Lung (tissue), 12 donors: ENCODE results near the gene ASAH2. TPM values are rescaled to one million over a fixed set of nuclear protein-coding genes. Genes with fewer than 3 reads are reported as not detected.

Experiments
- ATAC-seq: fragments of 200-7000 bp; cut with Tn5 transposase; one replicate; pipeline ENCODE4 v1.9.1; 2020; ENCODE audit warnings: moderate number of reproducible peaks; ENCODE audit not compliant: insufficient read depth, low FRiP score
- DNase-seq, 3 donors: peaks; one replicate each; pipeline ENCODE4 v3.0.0-alpha.2; 2013 to 2017
- H3K27ac ChIP-seq, 2 donors: one replicate each; pipeline ENCODE4 v1.5.1; 2013; ENCODE audit warnings: mild to moderate bottlenecking in 2 of 2, moderate library complexity in 2 of 2, control low read depth in 1 of 2, inconsistent platforms in 1 of 2, low read depth in 1 of 2, low read length in 1 of 2
- H3K27me3 ChIP-seq, 3 donors: one replicate each; pipeline ENCODE4 v1.5.1; 2013; ENCODE audit warnings: low read length in 2 of 3; ENCODE audit not compliant: control insufficient read depth in 3 of 3, insufficient read depth in 3 of 3
- H3K36me3 ChIP-seq, 4 donors: one replicate each; pipeline ENCODE4 v1.5.1; 2013; ENCODE audit warnings: low read length in 4 of 4, mild to moderate bottlenecking in 1 of 4, moderate library complexity in 1 of 4; ENCODE audit not compliant: control insufficient read depth in 4 of 4, insufficient read depth in 4 of 4
- H3K4me1 ChIP-seq, 5 donors: one replicate each; pipeline ENCODE4 v1.5.1; 2013; ENCODE audit warnings: low read length in 5 of 5, mild to moderate bottlenecking in 2 of 5, moderate library complexity in 1 of 5; ENCODE audit not compliant: control insufficient read depth in 5 of 5, insufficient read depth in 5 of 5
- H3K4me3 ChIP-seq: one replicate; pipeline ENCODE4 v1.5.1; 2013; ENCODE audit warnings: mild to moderate bottlenecking, control low read depth, moderate library complexity
- H3K9ac ChIP-seq, 2 donors: one replicate each; pipeline ENCODE4 v1.5.1; 2013; ENCODE audit warnings: low read length in 2 of 2, control low read depth in 1 of 2; ENCODE audit not compliant: insufficient read depth in 1 of 2
- H3K9me3 ChIP-seq, 4 donors: one replicate each; pipeline ENCODE4 v1.5.1; 2013; ENCODE audit warnings: low read length in 3 of 4, mild to moderate bottlenecking in 1 of 4, moderate library complexity in 1 of 4; ENCODE audit not compliant: control insufficient read depth in 4 of 4, insufficient read depth in 3 of 4
- WGBS, 2 donors: extraction: QIAGEN DNeasy Blood & Tissue Kit; methylation state at CpG; one replicate each; pipeline ENCODE4 v1.1.7; 2013; 5-methylcytosine and 5-hydroxymethylcytosine counted together
- polyA plus RNA-seq, 2 donors: library from polyadenylated mRNA; stranded (reverse); fragments of 200-250 nt; gene quantifications; one replicate each; pipeline ENCODE4 v1.2.1, GENCODE V29; 2013
- total RNA-seq, 2 donors: library from RNA; depleted of rRNA in 1 of 2; stranded (reverse); fragments of >200 nt in 1 of 2; gene quantifications; one replicate each; pipeline ENCODE4 v1.2.1, GENCODE V29; 2014 to 2021
- TF ChIP-seq, protein P1 (sequence below): IDR thresholded peaks from 2 replicates; pipeline ENCODE4 v1.5.1; 2012; ENCODE audit warnings: mild to moderate bottlenecking; ENCODE audit errors: control extremely low read depth, extremely low read depth
- donor health status: control.
- donor health status: control.
- donor health status: Bipolar disorder and iron deficiency.
- donor health status: healthy.
- donor health status: DM: yes; HTN: yes; CAD: no.

Gene ASAH2
- total and polyA plus RNA-seq, 4 donors, result 0.08 to 3.7 (median 1.3) TPM

DNA sequence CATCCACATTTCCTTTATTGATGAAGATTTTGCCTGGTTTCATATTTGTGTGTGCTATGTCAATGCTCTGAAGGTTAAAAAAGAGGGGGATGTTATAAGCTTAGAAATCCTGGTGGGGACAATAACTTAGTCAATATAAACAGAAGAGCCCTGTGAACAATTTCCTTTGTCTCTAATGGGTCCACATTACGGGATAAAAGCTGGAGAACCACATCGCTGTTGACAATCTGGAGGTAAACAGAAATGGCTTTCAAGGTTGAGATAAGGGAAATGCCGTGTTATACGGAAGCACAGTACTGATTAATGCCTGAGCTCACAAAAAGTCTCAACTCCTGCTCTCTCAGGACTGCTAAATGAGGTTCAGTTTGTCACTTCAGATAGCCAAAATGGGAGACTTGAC is 16.8 kb downstream of the ASAH2 start:
- no peak overlapping the region for H3K9ac ChIP-seq
- no peaks in the 10 kb centered on the region for H3K36me3 ChIP-seq
- H3K27me3 ChIP-seq, result peaks cover 0 to 38% (median 7%) of the 10 kb centered on the region in 3 donors
- no peak overlapping the region for H3K27ac ChIP-seq
- WGBS, 2 donors, result 44 to 65% methylated on average over 4 of the region's 4 CpGs
- TF ChIP-seq, protein P1, sequence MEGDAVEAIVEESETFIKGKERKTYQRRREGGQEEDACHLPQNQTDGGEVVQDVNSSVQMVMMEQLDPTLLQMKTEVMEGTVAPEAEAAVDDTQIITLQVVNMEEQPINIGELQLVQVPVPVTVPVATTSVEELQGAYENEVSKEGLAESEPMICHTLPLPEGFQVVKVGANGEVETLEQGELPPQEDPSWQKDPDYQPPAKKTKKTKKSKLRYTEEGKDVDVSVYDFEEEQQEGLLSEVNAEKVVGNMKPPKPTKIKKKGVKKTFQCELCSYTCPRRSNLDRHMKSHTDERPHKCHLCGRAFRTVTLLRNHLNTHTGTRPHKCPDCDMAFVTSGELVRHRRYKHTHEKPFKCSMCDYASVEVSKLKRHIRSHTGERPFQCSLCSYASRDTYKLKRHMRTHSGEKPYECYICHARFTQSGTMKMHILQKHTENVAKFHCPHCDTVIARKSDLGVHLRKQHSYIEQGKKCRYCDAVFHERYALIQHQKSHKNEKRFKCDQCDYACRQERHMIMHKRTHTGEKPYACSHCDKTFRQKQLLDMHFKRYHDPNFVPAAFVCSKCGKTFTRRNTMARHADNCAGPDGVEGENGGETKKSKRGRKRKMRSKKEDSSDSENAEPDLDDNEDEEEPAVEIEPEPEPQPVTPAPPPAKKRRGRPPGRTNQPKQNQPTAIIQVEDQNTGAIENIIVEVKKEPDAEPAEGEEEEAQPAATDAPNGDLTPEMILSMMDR, result no peak
- H3K4me1 ChIP-seq, result peaks cover 0 to 13% (median 0%) of the 10 kb centered on the region in 5 donors
- ATAC-seq, result no peak
- H3K9me3 ChIP-seq, result no peaks in the 10 kb centered on the region
- H3K4me3 ChIP-seq, result no peak overlapping the region
- DNase-seq, result no peak

DNA sequence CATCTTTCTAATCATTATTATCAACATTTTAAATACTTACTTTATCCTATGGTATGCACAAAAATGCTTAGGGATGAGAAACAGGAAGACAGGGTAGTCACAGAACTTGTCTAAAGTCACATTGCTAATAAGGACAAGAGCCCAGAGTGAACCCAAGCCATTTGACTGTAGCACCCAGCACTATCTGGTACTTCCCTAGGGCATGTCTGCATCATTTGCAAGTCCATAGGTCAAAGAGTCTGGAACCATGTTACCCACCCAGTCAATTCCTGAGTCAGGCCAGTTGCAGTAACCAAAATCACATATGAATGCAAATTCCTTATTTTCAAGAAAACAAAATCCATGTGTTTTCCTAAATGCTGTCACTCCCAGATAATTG is 19.1 kb downstream of the ASAH2 start:
- Histone ChIP-seq H3K9me3 (no peaks in the 10 kb centered on the region), H3K27me3 (peaks cover 0 to 36% (median 6%) of the 10 kb centered on the region in 3 donors), H3K4me3 (no peak overlapping the region), H3K27ac (no peak overlapping the region), H3K36me3 (no peaks in the 10 kb centered on the region), H3K9ac (no peak overlapping the region), H3K4me1 (peaks cover 0 to 13% (median 0%) of the 10 kb centered on the region in 5 donors)
- DNase-seq (no peak), ATAC-seq (no peak)
- TF ChIP-seq, protein P1, result no peak

DNA sequence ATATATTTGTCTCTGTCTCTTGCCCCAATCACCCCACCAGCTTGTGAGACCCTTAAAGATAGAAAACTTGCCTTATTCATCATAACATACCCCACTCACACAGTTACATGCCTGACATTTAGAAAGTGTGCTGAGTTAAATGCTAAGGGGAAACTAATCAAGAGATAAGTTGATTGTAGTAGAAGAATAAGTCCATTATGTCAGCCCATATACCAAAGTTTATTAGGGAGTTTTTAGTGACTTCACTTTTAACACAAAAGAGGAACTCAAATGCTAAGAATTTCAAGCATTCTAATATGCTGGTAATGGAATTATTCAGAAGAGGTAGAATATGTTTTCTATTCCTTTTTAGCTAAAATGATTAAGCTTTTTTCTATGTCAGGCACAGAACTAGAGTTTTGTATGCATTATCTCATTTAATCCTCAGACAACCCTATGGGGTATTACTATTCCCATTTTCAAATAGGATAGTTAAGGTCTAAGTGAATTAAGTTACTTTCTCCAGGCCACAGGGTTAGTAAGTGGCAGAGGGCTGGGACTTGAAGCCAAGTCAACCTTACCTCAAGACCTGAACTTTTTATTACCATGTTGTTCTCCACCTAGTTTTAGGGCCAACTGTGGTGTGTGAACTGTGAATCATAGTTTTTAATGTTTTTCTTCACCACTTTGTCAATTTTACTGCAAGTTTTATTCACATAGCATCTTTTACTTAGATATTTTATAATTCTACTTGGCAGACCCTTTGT is 19.6 kb downstream of the ASAH2 start:
- peaks cover 0 to 13% (median 0%) of the 10 kb centered on the region in 5 donors for H3K4me1 ChIP-seq
- no peak overlapping the region for H3K27ac ChIP-seq
- no peaks in the 10 kb centered on the region for H3K9me3 ChIP-seq
- TF ChIP-seq, protein P1, result no peak
- H3K9ac ChIP-seq, result no peak overlapping the region
- H3K36me3 ChIP-seq, result no peaks in the 10 kb centered on the region
- no peak overlapping the region for H3K4me3 ChIP-seq
- no peak for ATAC-seq
- no peak for DNase-seq
- H3K27me3 ChIP-seq, result peaks cover 0 to 35% (median 2%) of the 10 kb centered on the region in 3 donors
